ENCODE results near the gene HNRNPH3.
"Not testable (repeated sequence)": the region's sequence is repeated elsewhere in the genome, so short reads cannot be mapped to it uniquely, and the experiment has no call there.

Gene HNRNPH3

GRCh38 chr10:68303849-68304412, 27.9 kb upstream of the HNRNPH3 start:
- Histone ChIP-seq H3K36me3 (ENCODE audit: control insufficient read depth in 2 of 2, insufficient read depth in 2 of 2, low read length in 2 of 2) (no peaks in the 10 kb centered on the region), H3K27me3 (ENCODE audit: control insufficient read depth in 1 of 2, insufficient read depth in 2 of 2, low read length in 2 of 2) (no peaks in the 10 kb centered on the region), H3K4me3 (ENCODE audit: low read length in 2 of 2) (no peak overlapping the region), H3K27ac (ENCODE audit: low read length) (no peak overlapping the region), H3K9me3 (ENCODE audit: control insufficient read depth in 2 of 2, low read length in 2 of 2) (no peaks in the 10 kb centered on the region), H3K9ac (ENCODE audit: low read length in 2 of 2) (no peak overlapping the region), H3K4me1 (ENCODE audit: control insufficient read depth, insufficient read depth, low read length) (no peaks in the 10 kb centered on the region)

DNA sequence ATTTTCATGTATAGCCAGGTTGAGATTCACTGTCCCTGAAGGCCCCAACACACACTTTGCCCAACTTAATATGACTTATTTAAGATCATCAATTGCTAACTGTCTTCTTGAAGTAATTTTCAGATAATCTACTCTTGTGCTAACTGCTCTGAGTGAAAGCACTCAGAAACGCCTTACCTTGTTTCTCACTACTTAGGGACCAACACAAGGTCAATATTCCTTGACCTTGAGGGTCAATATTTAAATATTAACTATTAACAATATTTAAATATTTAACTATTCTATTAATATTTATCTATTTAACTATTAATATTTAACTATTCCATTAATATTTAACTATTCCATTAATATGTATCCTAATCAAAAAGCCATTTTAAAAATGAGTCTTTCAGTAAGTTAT, 26.0 kb upstream of the HNRNPH3 start:
- H3K9me3 ChIP-seq (ENCODE audit: control insufficient read depth in 2 of 2, low read length in 2 of 2): no peaks in the 10 kb centered on the region
- no peaks in the 10 kb centered on the region for H3K36me3 ChIP-seq (ENCODE audit: control insufficient read depth in 2 of 2, insufficient read depth in 2 of 2, low read length in 2 of 2)
- H3K4me3 ChIP-seq (ENCODE audit: low read length in 2 of 2): no peak overlapping the region
- no peak overlapping the region for H3K27ac ChIP-seq (ENCODE audit: low read length)
- no peaks in the 10 kb centered on the region for H3K27me3 ChIP-seq (ENCODE audit: control insufficient read depth in 1 of 2, insufficient read depth in 2 of 2, low read length in 2 of 2)
- no peak overlapping the region for H3K9ac ChIP-seq (ENCODE audit: low read length in 2 of 2)
- H3K4me1 ChIP-seq (ENCODE audit: control insufficient read depth, insufficient read depth, low read length): no peaks in the 10 kb centered on the region

- Histone ChIP-seq H3K36me3 (ENCODE audit: control insufficient read depth in 2 of 2, insufficient read depth in 2 of 2, low read length in 2 of 2) (no peaks in the 10 kb centered on the region), H3K27ac (ENCODE audit: low read length) (no peak overlapping the region), H3K9me3 (ENCODE audit: control insufficient read depth in 2 of 2, low read length in 2 of 2) (no peaks in the 10 kb centered on the region), H3K9ac (ENCODE audit: low read length in 2 of 2) (no peak overlapping the region), H3K4me3 (ENCODE audit: low read length in 2 of 2) (no peak overlapping the region), H3K4me1 (ENCODE audit: control insufficient read depth, insufficient read depth, low read length) (no peaks in the 10 kb centered on the region), H3K27me3 (ENCODE audit: control insufficient read depth in 1 of 2, insufficient read depth in 2 of 2, low read length in 2 of 2) (no peaks in the 10 kb centered on the region)
Measured at GRCh38 chr10:68310531-68310930, 21.3 kb upstream of the HNRNPH3 start.

GRCh38 chr10:68314930-68315329, 16.9 kb upstream of the HNRNPH3 start:
- H3K9ac ChIP-seq (ENCODE audit: low read length in 2 of 2); H3K27ac ChIP-seq (ENCODE audit: low read length); H3K36me3 ChIP-seq (ENCODE audit: control insufficient read depth in 2 of 2, insufficient read depth in 2 of 2, low read length in 2 of 2); H3K4me1 ChIP-seq (ENCODE audit: control insufficient read depth, insufficient read depth, low read length); H3K27me3 ChIP-seq (ENCODE audit: control insufficient read depth in 1 of 2, insufficient read depth in 2 of 2, low read length in 2 of 2); H3K4me3 ChIP-seq (ENCODE audit: low read length in 2 of 2): not testable (repeated sequence)
- H3K9me3 ChIP-seq (ENCODE audit: control insufficient read depth in 2 of 2, low read length in 2 of 2): peaks cover 0 to 12% of the 10 kb centered on the region in 2 donors

DNA sequence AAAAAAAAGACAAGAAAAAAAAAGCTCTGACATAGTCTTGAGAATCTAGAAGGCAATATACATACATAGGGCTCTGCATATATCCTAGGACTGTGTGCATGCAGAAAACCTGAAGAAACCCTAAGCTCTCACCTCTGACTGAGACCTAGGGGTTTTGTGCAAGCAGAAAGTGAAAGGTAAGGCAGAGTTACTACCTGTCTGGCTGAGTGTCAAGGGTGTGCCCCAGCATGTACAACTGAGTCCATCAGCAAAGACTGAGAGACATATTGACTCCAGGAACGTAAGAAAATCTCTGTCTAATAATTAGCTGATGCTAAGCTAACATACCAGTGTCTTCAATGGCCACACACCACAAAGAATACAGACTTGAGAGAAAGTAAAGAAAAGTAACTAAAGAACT, 16.3 kb upstream of the HNRNPH3 start:
- H3K9me3 ChIP-seq (ENCODE audit: control insufficient read depth in 2 of 2, low read length in 2 of 2): peaks cover 0 to 12% of the 10 kb centered on the region in 2 donors
- H3K4me1 ChIP-seq (ENCODE audit: control insufficient read depth, insufficient read depth, low read length): no peaks in the 10 kb centered on the region
- no peak overlapping the region for H3K4me3 ChIP-seq (ENCODE audit: low read length in 2 of 2)
- H3K36me3 ChIP-seq (ENCODE audit: control insufficient read depth in 2 of 2, insufficient read depth in 2 of 2, low read length in 2 of 2): no peaks in the 10 kb centered on the region
- no peak overlapping the region for H3K9ac ChIP-seq (ENCODE audit: low read length in 2 of 2)
- H3K27me3 ChIP-seq (ENCODE audit: control insufficient read depth in 1 of 2, insufficient read depth in 2 of 2, low read length in 2 of 2): no peaks in the 10 kb centered on the region
- no peak overlapping the region for H3K27ac ChIP-seq (ENCODE audit: low read length)

GRCh38 chr10:68318331-68319059, 13.4 kb upstream of the HNRNPH3 start:
- H3K9me3 ChIP-seq (ENCODE audit: control insufficient read depth in 2 of 2, low read length in 2 of 2): peaks cover 0 to 12% of the 10 kb centered on the region in 2 donors
- H3K9ac ChIP-seq (ENCODE audit: low read length in 2 of 2): no peak overlapping the region
- no peaks in the 10 kb centered on the region for H3K4me1 ChIP-seq (ENCODE audit: control insufficient read depth, insufficient read depth, low read length)
- H3K36me3 ChIP-seq (ENCODE audit: control insufficient read depth in 2 of 2, insufficient read depth in 2 of 2, low read length in 2 of 2): no peaks in the 10 kb centered on the region
- no peak overlapping the region for H3K27ac ChIP-seq (ENCODE audit: low read length)
- H3K4me3 ChIP-seq (ENCODE audit: low read length in 2 of 2): no peak overlapping the region
- H3K27me3 ChIP-seq (ENCODE audit: control insufficient read depth in 1 of 2, insufficient read depth in 2 of 2, low read length in 2 of 2): no peaks in the 10 kb centered on the region

GRCh38 chr10:68324396-68324795, 7.5 kb upstream of the HNRNPH3 start:
- H3K9ac ChIP-seq (ENCODE audit: low read length in 2 of 2); H3K36me3 ChIP-seq (ENCODE audit: control insufficient read depth in 2 of 2, insufficient read depth in 2 of 2, low read length in 2 of 2): not testable (repeated sequence)

DNA sequence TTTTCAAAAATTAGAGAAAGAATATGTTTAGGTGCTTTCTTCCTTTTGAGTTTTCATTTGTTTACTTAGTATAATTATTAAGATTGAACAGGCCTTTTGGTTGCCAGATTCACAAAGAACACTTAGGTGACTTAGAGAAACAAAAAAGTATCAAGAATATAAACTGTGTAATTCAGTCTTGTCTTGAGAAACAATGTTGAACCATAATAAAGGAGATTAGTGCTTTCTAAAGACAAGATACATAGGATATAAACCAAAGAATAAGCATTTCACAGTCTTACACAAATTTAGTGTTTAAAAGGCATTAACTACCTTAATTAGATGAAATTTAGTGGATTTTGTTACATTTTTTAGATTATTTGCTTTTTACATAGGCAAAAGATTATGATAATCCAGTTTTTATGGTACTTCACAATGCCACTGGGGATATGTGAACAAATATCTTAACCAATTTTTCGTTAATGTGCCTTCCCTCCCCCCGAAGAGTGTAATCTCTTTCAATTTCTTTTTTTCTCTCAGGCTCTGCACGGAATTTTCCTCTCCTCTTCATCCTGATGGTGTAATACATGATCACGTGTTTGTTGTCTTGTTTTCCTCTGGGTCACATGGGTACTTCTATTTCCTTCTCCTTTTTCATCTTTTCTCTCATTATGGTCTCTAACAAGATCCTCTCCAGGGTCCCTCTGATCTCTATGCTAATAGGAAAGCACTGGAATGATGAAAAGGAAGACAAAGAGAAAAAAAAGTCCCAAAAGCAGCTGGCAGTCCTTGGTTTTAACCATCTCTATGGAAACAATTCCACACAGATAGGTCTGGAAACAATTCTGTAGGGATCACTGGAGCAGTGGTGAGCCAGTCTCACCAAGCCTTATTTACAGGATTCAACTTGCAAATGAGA, 3.7 kb upstream of the HNRNPH3 start:
- Histone ChIP-seq H3K4me3 (ENCODE audit: low read length in 2 of 2) (no peak overlapping the region), H3K27me3 (ENCODE audit: control insufficient read depth in 1 of 2, insufficient read depth in 2 of 2, low read length in 2 of 2) (no peaks in the 10 kb centered on the region), H3K9me3 (ENCODE audit: control insufficient read depth in 2 of 2, low read length in 2 of 2) (no peaks in the 10 kb centered on the region), H3K9ac (ENCODE audit: low read length in 2 of 2) (peak overlapping the region in 1 of 2 donors; percentile 41), H3K36me3 (ENCODE audit: control insufficient read depth in 2 of 2, insufficient read depth in 2 of 2, low read length in 2 of 2) (no peaks in the 10 kb centered on the region), H3K27ac (ENCODE audit: low read length) (no peak overlapping the region), H3K4me1 (ENCODE audit: control insufficient read depth, insufficient read depth, low read length) (peaks cover 9% of the 10 kb centered on the region)

More at GRCh38 chr10:68324396-68324795, 7.5 kb upstream of the HNRNPH3 start:
- not testable (repeated sequence) for H3K27ac ChIP-seq (ENCODE audit: low read length); H3K4me3 ChIP-seq (ENCODE audit: low read length in 2 of 2); H3K9me3 ChIP-seq (ENCODE audit: control insufficient read depth in 2 of 2, low read length in 2 of 2); H3K4me1 ChIP-seq (ENCODE audit: control insufficient read depth, insufficient read depth, low read length); H3K27me3 ChIP-seq (ENCODE audit: control insufficient read depth in 1 of 2, insufficient read depth in 2 of 2, low read length in 2 of 2)

DNA sequence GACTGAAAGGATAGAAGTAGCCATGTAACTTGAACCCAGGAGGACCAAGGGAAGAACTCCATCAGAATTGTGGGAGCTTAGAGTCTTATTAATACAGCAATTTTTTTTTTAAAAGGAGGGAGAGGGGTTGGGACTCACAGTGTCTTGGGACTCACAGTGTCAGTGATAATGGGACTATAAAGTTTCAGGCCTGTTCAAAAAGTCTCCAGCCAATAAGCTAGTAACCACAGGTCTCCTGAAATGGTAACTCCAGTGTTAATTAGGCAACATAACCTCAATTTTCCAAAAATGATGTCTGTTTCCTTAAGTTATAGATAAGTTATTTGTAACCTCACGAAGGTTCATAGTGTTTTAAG, 2.4 kb upstream of the HNRNPH3 start:
- H3K27ac ChIP-seq (ENCODE audit: low read length): no peak overlapping the region

GRCh38 chr10:68330852-68331454, 911 bp upstream of the HNRNPH3 start:
- Histone ChIP-seq H3K4me3 (ENCODE audit: low read length in 2 of 2) (peak overlapping the region; percentile 93 to 95), H3K9ac (ENCODE audit: low read length in 2 of 2) (peak overlapping the region; percentile 99 to 100), H3K27ac (ENCODE audit: low read length) (peak overlapping the region; percentile 98), H3K36me3 (ENCODE audit: control insufficient read depth in 2 of 2, insufficient read depth in 2 of 2, low read length in 2 of 2) (no peaks in the 10 kb centered on the region), H3K4me1 (ENCODE audit: control insufficient read depth, insufficient read depth, low read length) (peaks cover 11% of the 10 kb centered on the region), H3K27me3 (ENCODE audit: control insufficient read depth in 1 of 2, insufficient read depth in 2 of 2, low read length in 2 of 2) (no peaks in the 10 kb centered on the region), H3K9me3 (ENCODE audit: control insufficient read depth in 2 of 2, low read length in 2 of 2) (no peaks in the 10 kb centered on the region)

More for the DNA sequence above, 2.4 kb upstream of the HNRNPH3 start:
- H3K36me3 ChIP-seq (ENCODE audit: control insufficient read depth in 2 of 2, insufficient read depth in 2 of 2, low read length in 2 of 2): no peaks in the 10 kb centered on the region
- peaks cover 9% of the 10 kb centered on the region for H3K4me1 ChIP-seq (ENCODE audit: control insufficient read depth, insufficient read depth, low read length)
- no peak overlapping the region for H3K4me3 ChIP-seq (ENCODE audit: low read length in 2 of 2)
- no peaks in the 10 kb centered on the region for H3K9me3 ChIP-seq (ENCODE audit: control insufficient read depth in 2 of 2, low read length in 2 of 2)
- H3K27me3 ChIP-seq (ENCODE audit: control insufficient read depth in 1 of 2, insufficient read depth in 2 of 2, low read length in 2 of 2): no peaks in the 10 kb centered on the region
- H3K9ac ChIP-seq (ENCODE audit: low read length in 2 of 2): no peak overlapping the region

All from stomach smooth muscle (tissue), 2 donors.